GM12878 (cell line): ENCODE measurements around the gene IL18. TPM values are rescaled to one million over a fixed set of nuclear protein-coding genes. Genes with fewer than 3 reads are reported as not detected.

Experiments
- ATAC-seq: fragments of 200-7000 bp; cut with Tn5 transposase; 3 replicates; pipeline ENCODE4 v1.9.1; 2020; ENCODE audit warnings: mild to moderate bottlenecking, moderate library complexity
- BruUV-seq: library from RNA; stranded (reverse); fragments of 400-500 nt; replicated peaks from 2 replicates; lab custom pipeline; 2021; lab: Mats Ljungman, UMichigan
- CTCF ChIA-PET: fragments of 300-600 bp; sonication (Branson Sonifier 250); formaldehyde crosslinking; extraction: SDS; loops from one replicate; lab custom pipeline; 2021; ENCODE audit warnings: inconsistent platforms; lab: Yijun Ruan, JAX
- POLR2A ChIA-PET: fragments of 350-600 bp; formaldehyde crosslinking; extraction: SDS; loops from one replicate; lab custom pipeline; 2021; ENCODE audit warnings: inconsistent platforms; lab: Charles Lee
- RAD21 ChIA-PET: fragments of 300-600 bp; sonication (Branson Sonifier 250); formaldehyde crosslinking; loops from one replicate; lab custom pipeline; 2023; ENCODE audit warnings: antibody characterized with exemption; ENCODE audit not compliant: unreplicated experiment; lab: Charles Lee
- SMC1A ChIA-PET: fragments of 300-600 bp; sonication (Branson Sonifier 250); formaldehyde crosslinking; loops from one replicate; lab custom pipeline; 2023; ENCODE audit not compliant: unreplicated experiment, uncharacterized antibody; lab: Charles Lee
- DNase-seq: peaks from one replicate; pipeline ENCODE4 v3.0.0-alpha.2; 2011; ENCODE audit warnings: low read depth, low spot score
- FAIRE-seq: peaks from 3 replicates; lab custom pipeline; 2011; peaks lifted over from hg19 to GRCh38; lab: Jason Lieb, UNC
- H2AFZ ChIP-seq: 2 replicates; pipeline ENCODE4 v1.6.0; 2011; ENCODE audit warnings: low read depth, low read length, control low read depth; ENCODE audit not compliant: control insufficient read depth
- H3K27ac ChIP-seq: 2 replicates; pipeline ENCODE4 v1.5.1; 2011; ENCODE audit warnings: control low read depth; ENCODE audit not compliant: control insufficient read depth, insufficient read depth
- H3K27me3 ChIP-seq, 2 experiments: replicated peaks in 1 of 2; 2 replicates each; pipeline versions ENCODE4 v1.6.0 to v1.6.1; 2011; ENCODE audit warnings: low read length in 1 of 2; ENCODE audit not compliant: control insufficient read depth in 2 of 2, insufficient read depth in 2 of 2
- H3K36me3 ChIP-seq, 2 experiments: 2 replicates each; pipeline ENCODE4 v1.5.1; 2011; ENCODE audit warnings: low read length in 1 of 2; ENCODE audit not compliant: control insufficient read depth in 2 of 2, insufficient read depth in 2 of 2
- H3K4me1 ChIP-seq: 2 replicates; pipeline ENCODE4 v1.6.1; 2011; ENCODE audit warnings: mild to moderate bottlenecking, low read length, moderate library complexity, mixed read lengths; ENCODE audit not compliant: control insufficient read depth, insufficient read depth
- H3K4me2 ChIP-seq: 2 replicates; pipeline ENCODE4 v1.6.0; 2011; ENCODE audit warnings: control low read depth; ENCODE audit not compliant: control insufficient read depth, insufficient read depth
- H3K4me3 ChIP-seq: fragments of 200-600 bp; sonication (generic); 2 replicates; pipeline ENCODE4 v1.5.1; 2016
- H3K79me2 ChIP-seq: 2 replicates; pipeline ENCODE4 v1.6.0; 2011; ENCODE audit warnings: low read length; ENCODE audit not compliant: control insufficient read depth, insufficient read depth
- H3K9ac ChIP-seq: 2 replicates; pipeline ENCODE4 v1.8.0; 2011; ENCODE audit warnings: low read length, control low read depth, mixed read lengths; ENCODE audit not compliant: control insufficient read depth, insufficient read depth
- H3K9me3 ChIP-seq: replicated peaks from 3 replicates; pipeline ENCODE4 v1.5.1; 2011; ENCODE audit warnings: mild to moderate bottlenecking, low read length; ENCODE audit not compliant: control insufficient read depth, insufficient read depth
- H4K20me1 ChIP-seq: 2 replicates; pipeline ENCODE4 v1.6.0; 2011; ENCODE audit not compliant: control insufficient read depth, insufficient read depth
- BHLHE40 ChIP-seq, 2 experiments: fragments of 450-650 bp in 1 of 2; IDR thresholded peaks; 2 replicates each; pipeline ENCODE4 v1.6.1; 2011 to 2017; ENCODE audit warnings: low read depth in 2 of 2, borderline replicate concordance in 1 of 2, improper control_type of control experiment in 1 of 2, low read length in 1 of 2, mild to moderate bottlenecking in 1 of 2
- ELK1 ChIP-seq: IDR thresholded peaks from 2 replicates; pipeline ENCODE4 v1.6.1; 2012; ENCODE audit warnings: low read depth, low read length, improper control_type of control experiment
- FOS ChIP-seq: IDR thresholded peaks from 3 replicates; pipeline ENCODE4 v1.6.1; 2011; ENCODE audit warnings: borderline replicate concordance; ENCODE audit not compliant: insufficient read length; ENCODE audit errors: extremely low read depth
- HCFC1 ChIP-seq: fragments of 150-350 bp; IDR thresholded peaks from 2 replicates; pipeline ENCODE4 v1.6.1; 2014; ENCODE audit warnings: low read length
- IKZF1 ChIP-seq: fragments of 450-650 bp; conservative IDR thresholded peaks from 2 replicates; pipeline ENCODE4 v1.6.1; 2017; ENCODE audit warnings: antibody characterized with exemption, mild to moderate bottlenecking
- IKZF2 ChIP-seq, 2 experiments: fragments of 450-650 bp; IDR thresholded peaks; 2 replicates each; pipeline ENCODE4 v1.6.1; 2017; ENCODE audit warnings: mild to moderate bottlenecking in 2 of 2, moderate library complexity in 2 of 2
- MXI1 ChIP-seq: fragments of 150-350 bp; IDR thresholded peaks from 2 replicates; pipeline ENCODE4 v1.6.1; 2011; ENCODE audit warnings: low read depth, mild to moderate bottlenecking, inconsistent platforms, low read length, improper control_type of control experiment
- NRF1 ChIP-seq: conservative IDR thresholded peaks from 2 replicates; pipeline ENCODE4 v1.6.1; 2011; ENCODE audit warnings: mild to moderate bottlenecking, low read depth, low read length, improper control_type of control experiment
- PAX8 ChIP-seq: fragments of 450-650 bp; IDR thresholded peaks from 2 replicates; pipeline ENCODE4 v1.6.1; 2017; ENCODE audit warnings: mild to moderate bottlenecking, moderate library complexity
- RUNX3 ChIP-seq: IDR thresholded peaks from 2 replicates; pipeline ENCODE4 v1.6.1; 2012; ENCODE audit warnings: low read length, inconsistent platforms
- SPI1 ChIP-seq: IDR thresholded peaks from 2 replicates; pipeline ENCODE4 v1.6.1; 2011; ENCODE audit warnings: low read depth, mild to moderate bottlenecking, low read length, moderate library complexity, borderline replicate concordance; ENCODE audit not compliant: insufficient read depth
- in situ Hi-C: fragments of 300-500 bp; cut with MboI; formaldehyde crosslinking; loops from 9 replicates; pipeline ENCODE4 v1.14.3; 2018; ENCODE audit warnings: mixed read lengths
- intact Hi-C: fragments of 100-400 bp; cut with micrococcal nuclease; formaldehyde crosslinking; loops from one replicate; pipeline ENCODE4 v1.14.2; 2022; ENCODE audit not compliant: unreplicated experiment
- polyA plus RNA-seq, 11 experiments: library from polyadenylated mRNA; depleted of rRNA in 4 of 11; unstranded in 6 of 11; stranded (reverse) in 5 of 11; fragments of >200 nt; fragmentation: Nextera tagmentation in 4 of 11; fragmentation: Illumina TruSeq in 1 of 11; extraction: Ambion mirVana in 4 of 11; extraction: Trizol in 1 of 11; gene quantifications; 1 replicate in 1 of 11; 2 replicates in 10 of 11; pipeline versions ENCODE4 v1.2.1 to v1.2.3, GENCODE V29; 2011 to 2016; ENCODE audit warnings: inconsistent platforms in 2 of 11, missing spikeins in 2 of 11, low read depth in 1 of 11
- total RNA-seq, 4 experiments: library from RNA; depleted of rRNA in 3 of 4; stranded (reverse); fragments of >200 nt in 3 of 4; fragmentation: Illumina TruSeq in 1 of 4; extraction: Trizol in 1 of 4; gene quantifications; 2 replicates each; pipeline versions ENCODE4 v1.2.1 to v1.2.3, GENCODE V29; 2013 to 2021
- TF ChIP-seq, protein P1 (sequence below): IDR thresholded peaks from 2 replicates; pipeline ENCODE4 v1.6.1; 2011; ENCODE audit warnings: borderline replicate concordance, low read depth, mild to moderate bottlenecking, moderate library complexity, mixed read lengths, low read length; ENCODE audit not compliant: insufficient read depth; ENCODE audit errors: extremely low read length
- TF ChIP-seq, protein P2 (sequence below): IDR thresholded peaks from 2 replicates; pipeline ENCODE4 v1.6.1; 2012; ENCODE audit warnings: improper control_type of control experiment, low read depth, low read length; ENCODE audit not compliant: insufficient replicate concordance

Gene IL18
- total and polyA plus RNA-seq, 10 of the 15 experiments (the other 5 are each of a cell fraction or from before 2014, with no cell fraction given), result 0.12 to 0.42 (median 0.24) TPM

- in situ Hi-C loops, result no loop called here
- peaks cover 8% of the 10 kb centered on the region for H3K4me1 ChIP-seq
- peak; percentile 89 for ATAC-seq
- H3K4me2 ChIP-seq, result no peak overlapping the region
- BruUV-seq, result no TSS peak
- TF ChIP-seq, protein P1, sequence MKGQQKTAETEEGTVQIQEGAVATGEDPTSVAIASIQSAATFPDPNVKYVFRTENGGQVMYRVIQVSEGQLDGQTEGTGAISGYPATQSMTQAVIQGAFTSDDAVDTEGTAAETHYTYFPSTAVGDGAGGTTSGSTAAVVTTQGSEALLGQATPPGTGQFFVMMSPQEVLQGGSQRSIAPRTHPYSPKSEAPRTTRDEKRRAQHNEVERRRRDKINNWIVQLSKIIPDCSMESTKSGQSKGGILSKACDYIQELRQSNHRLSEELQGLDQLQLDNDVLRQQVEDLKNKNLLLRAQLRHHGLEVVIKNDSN, result no peak
- TF ChIP-seq NRF1 (no peak), IKZF2 (IDR thresholded peaks at IDR 0.05) (peak; percentile 26 to 52; a peak in 2 of 4 replicates), RUNX3 (peak; percentile 22; the same call in 1 of the 2 replicates), ELK1 (no peak), FOS (no peak), BHLHE40 (IDR thresholded peaks at IDR 0.05; ENCODE audit: borderline replicate concordance in 1 of 2, low read depth in 2 of 2, low read length in 1 of 2) (no peak), SPI1 (peak; percentile 79; the same call in 1 of the 2 replicates), MXI1 (no peak), HCFC1 (no peak), PAX8 (no peak), IKZF1 (peak; percentile 49; the same call in 1 of the 2 replicates)
- TF ChIP-seq, protein P2, sequence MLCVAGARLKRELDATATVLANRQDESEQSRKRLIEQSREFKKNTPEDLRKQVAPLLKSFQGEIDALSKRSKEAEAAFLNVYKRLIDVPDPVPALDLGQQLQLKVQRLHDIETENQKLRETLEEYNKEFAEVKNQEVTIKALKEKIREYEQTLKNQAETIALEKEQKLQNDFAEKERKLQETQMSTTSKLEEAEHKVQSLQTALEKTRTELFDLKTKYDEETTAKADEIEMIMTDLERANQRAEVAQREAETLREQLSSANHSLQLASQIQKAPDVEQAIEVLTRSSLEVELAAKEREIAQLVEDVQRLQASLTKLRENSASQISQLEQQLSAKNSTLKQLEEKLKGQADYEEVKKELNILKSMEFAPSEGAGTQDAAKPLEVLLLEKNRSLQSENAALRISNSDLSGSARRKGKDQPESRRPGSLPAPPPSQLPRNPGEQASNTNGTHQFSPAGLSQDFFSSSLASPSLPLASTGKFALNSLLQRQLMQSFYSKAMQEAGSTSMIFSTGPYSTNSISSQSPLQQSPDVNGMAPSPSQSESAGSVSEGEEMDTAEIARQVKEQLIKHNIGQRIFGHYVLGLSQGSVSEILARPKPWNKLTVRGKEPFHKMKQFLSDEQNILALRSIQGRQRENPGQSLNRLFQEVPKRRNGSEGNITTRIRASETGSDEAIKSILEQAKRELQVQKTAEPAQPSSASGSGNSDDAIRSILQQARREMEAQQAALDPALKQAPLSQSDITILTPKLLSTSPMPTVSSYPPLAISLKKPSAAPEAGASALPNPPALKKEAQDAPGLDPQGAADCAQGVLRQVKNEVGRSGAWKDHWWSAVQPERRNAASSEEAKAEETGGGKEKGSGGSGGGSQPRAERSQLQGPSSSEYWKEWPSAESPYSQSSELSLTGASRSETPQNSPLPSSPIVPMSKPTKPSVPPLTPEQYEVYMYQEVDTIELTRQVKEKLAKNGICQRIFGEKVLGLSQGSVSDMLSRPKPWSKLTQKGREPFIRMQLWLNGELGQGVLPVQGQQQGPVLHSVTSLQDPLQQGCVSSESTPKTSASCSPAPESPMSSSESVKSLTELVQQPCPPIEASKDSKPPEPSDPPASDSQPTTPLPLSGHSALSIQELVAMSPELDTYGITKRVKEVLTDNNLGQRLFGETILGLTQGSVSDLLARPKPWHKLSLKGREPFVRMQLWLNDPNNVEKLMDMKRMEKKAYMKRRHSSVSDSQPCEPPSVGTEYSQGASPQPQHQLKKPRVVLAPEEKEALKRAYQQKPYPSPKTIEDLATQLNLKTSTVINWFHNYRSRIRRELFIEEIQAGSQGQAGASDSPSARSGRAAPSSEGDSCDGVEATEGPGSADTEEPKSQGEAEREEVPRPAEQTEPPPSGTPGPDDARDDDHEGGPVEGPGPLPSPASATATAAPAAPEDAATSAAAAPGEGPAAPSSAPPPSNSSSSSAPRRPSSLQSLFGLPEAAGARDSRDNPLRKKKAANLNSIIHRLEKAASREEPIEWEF, result no peak
- no peaks in the 10 kb centered on the region for H3K79me2 ChIP-seq
- H3K4me3 ChIP-seq, result no peak overlapping the region
- no peak for FAIRE-seq
- POLR2A ChIA-PET, result no interaction called here
- H3K27ac ChIP-seq, result no peak overlapping the region
- intact Hi-C loops, result loop anchor here (5.0 to 10.0 kb wide), 3 partner anchors 67 to 245 kb away; partner anchors contain the start of gene DIXDC1
- H4K20me1 ChIP-seq, result no peaks in the 10 kb centered on the region
- CTCF ChIA-PET, result no interaction called here
- no peaks in the 10 kb centered on the region for H3K36me3 ChIP-seq
- RAD21 ChIA-PET, result no interaction called here
- H3K27me3 ChIP-seq, result no peaks in the 10 kb centered on the region
- no peaks in the 10 kb centered on the region for H3K9me3 ChIP-seq
- H3K9ac ChIP-seq, result no peak overlapping the region
- H2AFZ ChIP-seq, result no peak overlapping the region
- SMC1A ChIA-PET, result interaction anchor here (0.6 kb wide), 1 partner anchor 66 kb away, joined by 3 read pairs; no protein-coding TSS in a partner anchor
- DNase-seq, result peak; percentile 64
Measured at GRCh38 chr11:112179601-112180000, 15.7 kb upstream of the IL18 start.
